IPS DF 4.7 (cell line): ENCODE measurements around the gene CNN1.

Experiments
- DNase-seq: peaks from one replicate; pipeline ENCODE4 v3.0.0-alpha.2; 2013; ENCODE audit warnings: low spot score; ENCODE audit errors: extremely low read depth

Gene CNN1

DNA sequence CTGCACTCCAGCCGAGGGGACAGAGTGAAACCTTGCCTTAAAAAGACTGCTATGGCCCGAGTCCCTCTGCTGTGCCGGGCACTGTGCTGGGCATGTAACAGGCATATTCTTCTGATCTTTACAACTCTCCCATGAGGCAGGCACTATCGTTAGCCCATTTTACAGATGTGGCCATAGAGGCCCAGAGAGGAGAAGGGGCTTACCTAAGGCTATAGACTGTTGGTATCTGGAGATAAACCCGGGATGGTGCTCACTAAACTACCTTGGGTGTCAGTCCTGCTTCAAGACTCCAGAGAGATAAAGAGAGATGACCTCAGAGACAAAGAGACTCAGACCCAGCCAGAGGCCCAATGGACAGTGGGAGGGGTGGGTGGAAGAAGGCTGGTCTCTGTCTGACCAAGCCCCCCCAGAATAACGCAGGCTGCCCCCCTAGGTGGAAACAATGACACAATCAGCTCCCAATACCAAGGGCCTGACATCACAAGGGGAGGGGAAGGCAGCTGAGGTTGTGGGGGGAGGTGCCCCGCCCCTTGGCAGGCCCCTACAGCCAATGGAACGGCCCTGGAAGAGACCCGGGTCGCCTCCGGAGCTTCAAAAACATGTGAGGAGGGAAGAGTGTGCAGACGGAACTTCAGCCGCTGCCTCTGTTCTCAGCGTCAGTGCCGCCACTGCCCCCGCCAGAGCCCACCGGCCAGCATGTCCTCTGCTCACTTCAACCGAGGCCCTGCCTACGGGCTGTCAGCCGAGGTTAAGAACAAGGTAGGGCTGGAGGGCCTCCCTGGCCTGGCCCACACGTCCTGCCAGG is at the start of gene CNN1:
Gene CNN1 (plus strand): TSS at position 620 of the 805 bp plus-strand sequence. CDS start 77 bp downstream, at position 697.
- no peak for DNase-seq

GRCh38 chr19:11489378-11489777 is 49.3 kb upstream of the CNN1 start:
- no peak for DNase-seq

DNA sequence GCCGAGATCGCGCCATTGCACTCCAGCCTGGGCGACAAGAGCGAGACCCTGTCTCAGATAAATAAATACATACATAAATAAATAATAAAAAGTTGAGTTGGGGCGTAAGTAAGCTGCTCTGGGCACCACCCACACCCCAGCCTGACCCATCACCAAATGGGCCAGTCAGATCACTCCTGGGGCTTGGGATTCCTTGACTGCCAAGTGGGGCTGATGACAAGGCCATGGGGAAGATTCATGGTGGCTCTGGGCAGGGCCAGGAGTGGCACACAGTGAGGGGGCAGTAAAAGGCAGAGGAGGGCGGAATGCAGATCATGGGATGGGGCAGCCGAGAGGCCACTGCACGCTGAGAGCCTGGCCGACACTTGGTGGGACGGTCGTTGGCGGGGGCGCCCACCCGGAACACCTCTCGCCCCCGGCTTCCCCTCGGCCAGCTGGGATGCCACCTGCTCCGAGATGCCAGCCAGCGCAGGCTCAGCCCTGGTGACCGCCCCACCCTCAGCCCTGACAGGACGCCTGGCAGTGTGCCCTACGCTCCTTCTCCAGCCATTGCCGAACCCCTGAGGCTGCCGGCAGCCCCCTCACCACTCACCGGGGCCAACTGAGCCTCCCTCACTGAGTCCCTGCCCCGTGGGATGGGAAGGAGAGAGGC is 43.9 kb upstream of the CNN1 start:
- DNase-seq: no peak

GRCh38 chr19:11495481-11495880 is 43.2 kb upstream of the CNN1 start:
- no peak for DNase-seq

GRCh38 chr19:11495885-11496284 is 42.8 kb upstream of the CNN1 start:
- no peak for DNase-seq

- no peak for DNase-seq
Observed at GRCh38 chr19:11496391-11497163, 42.1 kb upstream of the CNN1 start.

GRCh38 chr19:11499220-11499726 is 39.4 kb upstream of the CNN1 start:
- DNase-seq: no peak

GRCh38 chr19:11499890-11500420 is 38.7 kb upstream of the CNN1 start:
- no peak for DNase-seq

DNA sequence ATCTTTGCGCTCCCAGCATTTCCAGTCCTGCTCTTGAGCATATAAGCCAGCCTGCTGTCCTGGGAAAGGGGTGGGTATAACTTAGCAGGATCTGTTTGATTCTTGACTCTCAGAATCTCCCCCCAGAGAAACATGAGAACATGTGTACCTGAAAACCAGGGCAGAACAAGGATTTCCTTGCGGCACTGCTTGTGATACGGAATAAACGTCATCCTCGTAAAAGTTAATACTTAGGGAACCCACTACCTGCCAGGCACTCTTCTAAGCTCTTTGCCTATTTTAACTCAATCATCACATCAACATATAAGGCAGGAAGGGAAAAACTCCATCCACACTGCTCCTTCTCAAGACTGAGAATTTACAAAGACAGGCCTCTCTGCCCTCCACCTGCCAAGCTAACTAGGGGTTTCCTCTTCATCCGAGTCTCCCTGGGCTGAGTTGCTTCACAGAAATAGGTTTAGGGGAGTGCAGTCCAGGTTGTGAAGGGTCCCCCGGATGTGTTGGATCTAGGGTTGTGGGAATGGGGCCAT is 34.1 kb upstream of the CNN1 start:
- no peak for DNase-seq

DNA sequence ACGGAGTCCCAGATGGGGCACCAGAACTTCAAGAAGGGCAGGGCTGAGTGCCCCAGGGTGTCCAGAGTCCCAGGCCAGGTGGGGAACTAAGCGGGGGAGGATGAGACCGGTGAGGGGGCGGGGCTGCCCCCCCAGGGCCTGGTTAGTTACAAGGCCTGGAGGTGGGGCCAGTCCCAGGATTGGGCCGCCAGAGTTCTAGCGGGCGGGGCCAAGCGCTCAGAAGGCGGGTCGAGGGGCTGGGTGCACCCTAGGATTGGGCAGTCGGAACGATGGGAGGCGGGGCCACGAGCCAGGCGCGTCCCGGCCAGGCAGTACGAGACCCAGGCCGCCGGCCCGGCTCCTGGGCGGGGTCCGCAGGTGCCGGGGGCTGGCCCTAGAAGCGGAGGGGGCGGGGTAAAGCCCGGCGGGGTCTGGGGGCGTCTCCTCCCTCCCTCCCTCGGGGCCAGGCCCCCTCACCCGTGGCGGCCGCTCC is 33.6 kb upstream of the CNN1 start:
- peak; percentile 78 for DNase-seq

- DNase-seq: peak; percentile 84
Observed at GRCh38 chr19:11505504-11506100, 33.0 kb upstream of the CNN1 start, which contains the start of gene ZNF653. Gene ZNF653, minus strand, starts transcription at chr19:11505839. Its CDS starts 53 bp downstream, at chr19:11505786.

- no peak for DNase-seq
Observed at GRCh38 chr19:11506101-11506555, 32.5 kb upstream of the CNN1 start.

GRCh38 chr19:11506967-11507366 is 31.7 kb upstream of the CNN1 start:
- DNase-seq: no peak

DNA sequence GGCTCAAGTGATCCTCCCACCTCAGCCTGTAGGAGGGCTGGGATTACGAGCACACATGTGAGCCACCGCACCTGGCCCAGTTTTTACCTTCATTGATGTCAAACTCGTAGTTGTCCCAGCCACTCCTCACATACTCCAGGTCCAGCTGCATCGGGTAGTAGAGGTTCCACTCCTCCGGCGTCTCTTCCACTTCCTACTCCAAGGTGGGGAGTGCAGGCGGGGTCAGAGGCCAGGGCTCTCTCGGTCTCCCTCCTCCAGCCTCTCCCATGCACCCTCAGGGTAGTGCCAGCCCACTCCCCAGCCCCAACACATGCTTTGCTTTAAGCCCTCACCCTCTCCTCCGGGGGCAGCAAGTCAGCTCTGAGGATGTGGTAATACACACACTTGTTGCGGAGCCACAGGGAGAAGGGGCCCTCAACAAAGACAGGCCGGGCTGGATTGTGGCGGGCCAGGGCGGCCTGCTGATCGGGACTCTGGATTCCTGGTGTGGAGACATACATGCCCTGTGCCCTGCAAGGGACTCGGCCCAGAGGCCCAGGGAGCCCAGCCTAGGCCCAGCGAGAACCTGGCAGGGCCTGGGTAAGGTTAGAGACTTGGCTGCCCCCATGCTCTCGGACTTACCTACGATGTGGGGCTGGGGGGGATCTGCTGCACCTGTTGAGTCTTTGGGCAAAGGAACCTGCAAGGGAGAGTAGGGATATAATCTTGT is 31.1 kb upstream of the CNN1 start:
- DNase-seq: no peak

DNA sequence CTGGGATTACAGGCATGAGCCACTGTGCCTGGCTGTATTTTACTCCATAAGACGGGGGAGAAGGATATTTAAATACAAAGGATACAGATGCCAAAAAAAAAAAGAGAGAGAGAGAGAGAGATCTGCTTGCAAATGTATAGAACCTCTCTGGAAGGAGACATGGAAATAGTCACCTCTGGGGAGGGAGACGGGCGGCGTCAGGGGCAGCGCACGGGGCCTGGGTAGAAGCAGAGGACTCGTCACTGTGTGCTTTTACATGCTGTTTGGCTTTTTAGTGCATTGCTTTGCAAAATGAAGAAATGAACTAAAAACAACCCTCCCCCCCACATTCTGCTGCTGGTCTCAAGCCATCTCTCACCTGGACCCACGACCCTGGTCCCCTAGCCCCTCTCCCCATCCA is 28.2 kb upstream of the CNN1 start:
- DNase-seq: no peak

DNA sequence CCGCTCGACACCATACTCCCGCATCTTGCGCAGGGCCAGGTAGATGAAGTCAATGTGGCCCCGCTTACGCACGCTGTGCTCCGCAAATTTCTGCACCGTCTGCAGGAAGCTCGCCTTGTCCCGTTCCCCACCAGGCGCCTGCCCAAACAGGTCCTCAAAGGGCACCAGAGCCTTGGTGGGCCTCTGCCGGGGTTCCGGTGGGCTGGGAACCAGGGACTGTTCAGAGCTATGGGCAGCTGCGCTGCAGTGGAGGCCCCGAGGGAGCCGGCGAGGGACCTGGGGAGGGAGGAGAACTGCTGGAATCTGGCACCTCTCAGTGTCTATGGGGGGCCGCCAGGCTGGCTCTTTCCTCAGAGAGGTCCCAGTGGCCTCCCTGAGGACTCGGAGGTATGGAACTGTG is 24.7 kb upstream of the CNN1 start:
- DNase-seq: no peak

GRCh38 chr19:11519138-11519537 is 19.5 kb upstream of the CNN1 start:
- DNase-seq: no peak

DNA sequence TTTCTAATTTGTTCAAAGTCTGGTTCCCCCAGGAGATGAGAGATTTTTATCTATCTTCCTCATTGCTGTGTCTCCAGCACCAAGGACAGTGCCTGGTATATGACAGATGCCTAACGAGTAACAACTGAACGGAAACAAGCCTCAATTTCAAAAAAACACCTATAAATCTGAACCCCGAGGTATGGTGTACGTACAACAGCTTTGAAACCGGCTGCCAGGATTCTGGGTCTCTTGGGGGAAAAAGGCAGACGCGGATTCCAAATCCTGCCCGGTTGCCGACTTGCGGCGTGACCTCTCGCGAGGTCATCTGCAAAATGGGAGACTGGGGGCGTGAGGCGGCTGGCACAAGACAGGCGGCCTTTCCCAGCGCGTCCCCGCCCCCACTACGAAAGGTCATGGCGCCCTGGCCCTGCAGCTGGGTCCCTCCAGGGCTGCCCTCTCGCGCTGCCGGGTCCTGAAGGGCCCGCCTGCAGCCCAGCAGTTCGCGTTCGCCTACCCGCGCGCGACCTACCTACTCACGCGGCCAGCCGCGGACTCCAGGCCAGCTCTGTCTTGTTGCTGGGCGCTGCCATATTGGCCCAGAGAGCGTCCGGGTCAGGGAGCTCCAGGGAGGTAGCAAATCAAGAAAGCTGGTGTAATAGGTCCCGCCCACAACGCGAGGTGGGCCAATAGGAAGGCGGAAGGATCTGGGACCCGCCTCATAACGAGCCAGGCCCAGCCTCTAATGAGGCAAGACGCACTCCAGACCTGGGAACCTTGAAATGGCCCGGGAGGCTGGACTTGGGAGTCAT is 9.9 kb upstream of the CNN1 start, which contains the start of gene ECSIT:
Gene ECSIT (minus strand): TSS at position 584 of the 791 bp plus-strand sequence. CDS start 9,964 bp downstream, outside the sequence.
- peak; percentile 91 for DNase-seq

DNA sequence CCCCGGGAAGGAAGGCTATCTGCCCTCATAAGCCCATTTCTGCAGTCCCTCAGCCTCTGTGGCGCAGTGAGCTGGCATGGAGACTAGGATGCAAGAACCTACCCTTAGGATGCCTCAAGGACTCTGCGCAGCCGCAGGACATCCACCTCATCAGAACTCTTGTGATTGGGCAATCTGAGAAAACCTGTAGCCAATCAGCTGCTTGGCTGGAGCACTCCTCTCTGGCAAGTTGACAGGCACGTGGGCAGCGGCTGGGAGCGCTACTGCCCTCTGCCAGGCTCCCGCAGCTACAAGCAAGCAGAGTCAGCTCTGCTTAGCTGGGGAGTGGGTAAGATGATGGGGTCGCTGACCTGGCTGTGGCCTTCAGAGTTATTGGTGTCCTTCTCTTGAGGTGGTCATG is 8.2 kb upstream of the CNN1 start:
- peak; percentile 90 for DNase-seq
